Lower leg skin (tissue), 4 donors: ENCODE data around the gene APOLD1. TPM values are rescaled to one million over a fixed set of nuclear protein-coding genes. Genes with fewer than 3 reads are reported as not detected.
A peak's percentile ranks its signal among the peaks of the same experiment; 100 is the strongest.
"Not testable (repeated sequence)": the region's sequence is repeated elsewhere in the genome, so short reads cannot be mapped to it uniquely, and the experiment has no call there.

Experiments
- DNase-seq, 2 donors: peaks; one replicate each; pipeline ENCODE4 v3.0.0-alpha.2; 2019; ENCODE audit warnings: low spot score in 2 of 2
- H3K4me3 ChIP-seq: fragments of 200-600 bp; sonication (generic); 2 replicates; pipeline ENCODE4 v1.5.1; 2017; ENCODE audit warnings: mild to moderate bottlenecking, low read depth; ENCODE audit not compliant: poor library complexity, severe bottlenecking
- CTCF ChIP-seq, 3 donors: fragments of 450-650 bp; IDR thresholded peaks; one replicate each; pipeline ENCODE4 v1.5.1; 2016; ENCODE audit warnings: antibody characterized with exemption in 3 of 3, mild to moderate bottlenecking in 3 of 3, moderate library complexity in 2 of 3
- POLR2A ChIP-seq, 2 donors: fragments of 450-650 bp; IDR thresholded peaks; one replicate each; pipeline ENCODE4 v1.6.1; 2016 to 2017; ENCODE audit warnings: antibody characterized with exemption in 2 of 2, mild to moderate bottlenecking in 1 of 2, moderate library complexity in 1 of 2
- WGBS, 2 donors: methylation state at CpG; one replicate each; pipeline ENCODE4 v1.1.5; 2018; 5-methylcytosine and 5-hydroxymethylcytosine counted together
- intact Hi-C: fragments of 100-400 bp; cut with DNase I; formaldehyde crosslinking; loops from one replicate; pipeline ENCODE4 v1.15.0; 2023; ENCODE audit warnings: low total_unique reads
- total RNA-seq, 4 donors: library from RNA; depleted of rRNA; stranded (reverse); fragments of >200 nt; gene quantifications; one replicate each; pipeline ENCODE4 v1.1.0, GENCODE V29; 2016

APOLD1 gene
- total RNA-seq, 4 donors from 2014 or later = 26.1 to 89.7 (median 34.7) TPM

GRCh38 chr12:12819752-12820311 lies 34.4 kb downstream of the APOLD1 start:
- no peak overlapping the region for H3K4me3 ChIP-seq
- DNase-seq = peak in 1 of 2 donors; percentile 73
- TF ChIP-seq POLR2A (IDR thresholded peaks at IDR 0.05) (no peak), CTCF (IDR thresholded peaks at IDR 0.05) (no peak)
- whole genome bisulfite sequencing, 2 donors = 27 to 30% methylated on average over 2 of the region's 2 CpGs
- intact Hi-C loops = no loop called here

- intact Hi-C loops, H3K4me3 ChIP-seq: not testable (repeated sequence)
- peak in 1 of 2 donors; percentile 50 for DNase-seq
- 98 to 99% methylated on average over 11 of the region's 11 CpGs for WGBS, 2 donors
Observed at GRCh38 chr12:12820376-12820775, 34.9 kb downstream of the APOLD1 start.

- DNase-seq = no peak
- no peak for TF ChIP-seq POLR2A (IDR thresholded peaks at IDR 0.05)
- no peak for TF ChIP-seq CTCF (IDR thresholded peaks at IDR 0.05)
- WGBS, 2 donors = 90 to 95% methylated on average over 6 of the region's 6 CpGs
- no peak overlapping the region for H3K4me3 ChIP-seq
- intact Hi-C loops = no loop called here
Observed at GRCh38 chr12:12821975-12822374, 36.5 kb downstream of the APOLD1 start.

- TF ChIP-seq POLR2A (IDR thresholded peaks at IDR 0.05) (no peak), CTCF (IDR thresholded peaks at IDR 0.05) (no peak)
- intact Hi-C loops = no loop called here
- 93 to 95% methylated on average over 4 of the region's 4 CpGs for WGBS, 2 donors
- no peak overlapping the region for H3K4me3 ChIP-seq
- DNase-seq = peak in 1 of 2 donors; percentile 23
Observed at GRCh38 chr12:12822886-12823285, 37.4 kb downstream of the APOLD1 start.

- DNase-seq = no peak
- TF ChIP-seq POLR2A (IDR thresholded peaks at IDR 0.05) = no peak
- no peak for TF ChIP-seq CTCF (IDR thresholded peaks at IDR 0.05)
- WGBS, 2 donors = 72 to 82% methylated on average over 2 of the region's 2 CpGs
- no peak overlapping the region for H3K4me3 ChIP-seq
- intact Hi-C loops = no loop called here
Observed at GRCh38 chr12:12823300-12823699, 37.8 kb downstream of the APOLD1 start.

- WGBS, 2 donors = 96 to 99% methylated on average over 5 of the region's 5 CpGs
- intact Hi-C loops = no loop called here
- peak in 1 of 2 donors; percentile 21 for DNase-seq
- TF ChIP-seq POLR2A (IDR thresholded peaks at IDR 0.05) (no peak), CTCF (IDR thresholded peaks at IDR 0.05) (no peak)
- no peak overlapping the region for H3K4me3 ChIP-seq
Observed at GRCh38 chr12:12823811-12824210, 38.4 kb downstream of the APOLD1 start.
